ENCODE measurements around the gene NR1H3.
"Not testable (repeated sequence)": the region's sequence is repeated elsewhere in the genome, so short reads cannot be mapped to it uniquely, and the experiment has no call there.

Gene NR1H3

DNA sequence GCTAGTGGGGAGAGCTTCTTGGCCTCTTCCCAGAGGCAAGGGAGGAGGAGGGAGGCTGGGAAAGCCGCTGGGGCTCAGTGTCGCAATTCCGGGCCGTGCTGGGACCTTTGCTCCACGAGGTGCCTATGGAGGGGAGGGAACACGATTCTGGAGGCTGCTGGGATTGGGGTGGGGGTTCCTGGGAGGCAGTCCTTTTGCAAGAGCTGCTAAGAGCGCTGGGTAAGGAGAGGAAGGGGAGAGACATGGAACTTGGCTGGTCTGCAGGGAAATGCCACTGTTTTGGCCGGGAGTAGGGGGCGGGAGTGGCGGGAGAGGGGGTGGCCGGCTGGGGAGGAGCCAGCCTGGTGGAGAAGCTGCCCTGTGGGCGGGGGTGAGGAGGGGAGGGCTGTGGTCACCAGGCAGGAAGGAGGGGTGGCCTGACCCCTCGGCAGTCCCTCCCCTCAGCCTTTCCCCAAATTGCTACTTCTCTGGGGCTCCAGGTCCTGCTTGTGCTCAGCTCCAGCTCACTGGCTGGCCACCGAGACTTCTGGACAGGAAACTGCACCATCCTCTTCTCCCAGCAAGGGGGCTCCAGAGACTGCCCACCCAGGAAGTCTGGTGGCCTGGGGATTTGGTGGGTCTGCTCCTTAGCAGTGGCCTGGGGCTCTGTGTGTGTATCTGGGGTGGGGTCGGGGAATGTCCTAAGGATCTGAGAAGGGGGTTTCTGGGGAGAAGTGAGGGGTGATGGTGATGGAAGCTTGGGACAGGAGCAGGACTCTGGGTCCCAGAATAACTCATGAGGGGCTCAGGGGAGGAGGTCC lies at the start of gene NR1H3:
Gene NR1H3 (plus strand): TSS at position 480 of the 800 bp plus-strand sequence. CDS start 1,221 bp downstream, outside the sequence.
- peak; percentile 58 for DNase-seq (ENCODE audit: low spot score)

DNA sequence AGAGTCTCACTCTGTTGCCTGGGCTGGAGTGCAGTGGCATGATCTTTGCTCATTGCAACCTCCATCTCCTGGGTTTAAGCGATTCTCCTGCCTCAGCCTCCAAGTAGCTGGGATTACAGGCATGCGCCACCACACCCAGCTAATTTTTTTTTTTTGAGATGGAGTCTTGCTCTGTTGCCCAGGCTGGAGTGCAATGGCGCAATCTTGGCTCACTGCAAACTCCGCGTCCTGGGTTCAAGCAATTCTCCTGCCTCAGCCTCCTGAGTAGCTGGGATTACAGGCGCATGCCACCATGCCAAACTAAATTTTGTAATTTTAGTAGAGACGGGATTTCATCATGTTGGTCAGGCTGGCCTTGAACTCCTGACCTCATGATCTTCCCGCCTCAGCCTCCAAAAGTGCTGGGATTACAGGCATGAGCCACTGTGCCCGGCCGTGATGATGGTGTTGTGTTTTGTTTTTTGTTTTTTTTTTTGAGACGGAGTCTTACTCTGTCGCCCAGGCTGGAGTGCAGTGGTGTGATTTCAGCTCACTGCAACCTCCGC lies 49.7 kb upstream of the NR1H3 start:
- DNase-seq (ENCODE audit: low spot score): not testable (repeated sequence)

DNA sequence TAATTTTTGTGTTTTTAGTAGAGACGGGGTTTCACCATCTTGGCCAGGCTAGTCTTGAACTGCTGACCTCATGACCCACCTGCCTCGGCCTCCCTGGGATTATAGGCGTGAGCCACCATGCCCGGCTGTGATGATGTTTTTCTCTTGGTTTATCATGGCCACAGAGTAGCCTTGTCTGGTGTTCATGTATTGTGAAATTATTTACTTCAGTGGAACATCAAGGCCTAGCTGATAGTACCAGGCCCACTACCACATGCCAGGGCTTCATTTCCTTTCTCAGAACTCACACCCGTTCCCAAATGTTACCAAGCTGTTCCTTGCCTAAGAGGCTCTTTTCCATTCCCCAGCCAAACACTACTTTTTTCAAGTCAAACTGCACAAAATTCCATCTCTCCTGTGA lies 49.2 kb upstream of the NR1H3 start:
- no peak for DNase-seq (ENCODE audit: low spot score)

DNA sequence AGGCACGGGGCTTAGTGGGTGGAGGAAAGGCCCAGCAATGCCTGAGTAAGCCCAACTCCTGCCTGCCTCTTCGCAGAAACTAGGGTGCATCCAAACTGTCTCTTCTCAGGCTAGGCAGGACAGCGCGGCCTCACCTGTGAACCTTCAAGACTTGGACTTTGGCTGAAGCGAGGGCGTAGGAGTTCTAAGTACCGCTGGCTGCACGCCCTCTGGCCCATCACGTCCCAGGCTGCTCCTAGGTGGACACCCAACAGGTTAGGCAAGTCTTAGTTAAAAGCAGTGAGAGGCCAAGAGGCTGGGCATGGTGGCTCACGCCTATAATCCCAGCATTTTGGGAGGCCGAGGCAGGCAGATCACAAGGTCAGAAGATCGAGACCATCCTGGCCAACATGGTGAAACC lies 44.9 kb upstream of the NR1H3 start:
- DNase-seq (ENCODE audit: low spot score): no peak

DNA sequence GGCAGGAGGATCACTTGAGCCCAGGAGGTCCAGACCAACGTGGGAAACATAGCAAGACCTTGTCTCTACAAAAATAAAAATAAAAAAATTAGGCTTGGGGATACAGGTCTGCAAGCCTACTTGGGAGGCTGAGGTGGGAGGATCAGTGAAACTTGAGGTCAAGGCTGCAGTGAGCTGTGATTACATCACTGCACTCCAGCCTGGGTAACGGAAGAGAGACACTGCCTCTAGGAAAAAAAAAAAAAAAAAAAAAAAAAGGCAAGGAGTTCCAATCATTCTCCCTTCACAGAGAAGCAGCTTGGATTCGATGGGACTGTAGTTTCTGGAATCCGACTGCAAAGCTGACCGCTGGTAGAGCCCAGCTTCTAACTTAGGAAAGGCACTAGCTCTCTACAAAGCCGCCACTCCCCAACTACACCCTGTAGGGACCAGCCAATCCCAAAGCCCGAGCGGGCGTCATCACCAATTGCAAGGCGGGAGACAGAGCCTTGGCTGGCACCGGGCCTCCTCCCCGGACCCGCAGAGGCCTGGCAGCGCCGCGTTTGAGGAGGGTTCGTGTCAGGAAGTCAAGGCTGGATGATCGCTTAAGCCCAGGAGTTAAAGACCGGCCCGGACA lies 43.7 kb upstream of the NR1H3 start:
- peak; percentile 87 for DNase-seq (ENCODE audit: low spot score)

DNA sequence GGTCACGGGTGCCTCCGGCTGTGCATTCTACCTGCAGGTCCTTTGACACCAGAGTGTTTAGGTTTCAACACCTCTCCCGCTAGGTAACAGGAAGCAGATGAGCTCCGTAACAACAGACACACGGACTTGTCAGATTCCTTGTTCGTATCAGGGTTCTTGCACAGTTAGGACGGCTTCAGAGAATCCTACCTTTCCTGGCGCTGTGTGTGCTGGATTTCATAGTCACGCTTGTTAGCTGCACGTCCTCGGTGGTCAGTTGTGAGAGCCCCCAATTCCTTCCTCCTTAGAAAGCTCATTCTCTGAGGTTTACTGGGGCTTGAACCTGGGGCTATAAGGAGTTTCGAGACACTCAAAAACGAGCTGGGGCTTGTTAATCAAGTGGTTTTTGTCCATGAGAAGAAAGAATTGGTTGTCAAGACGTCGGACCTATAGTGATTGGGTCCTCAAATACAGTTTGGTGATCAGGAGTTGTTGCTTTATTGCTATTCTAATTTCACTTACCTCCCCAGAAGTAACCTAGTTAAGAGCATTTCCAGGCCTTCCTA lies 42.4 kb upstream of the NR1H3 start:
- no peak for DNase-seq (ENCODE audit: low spot score)

DNA sequence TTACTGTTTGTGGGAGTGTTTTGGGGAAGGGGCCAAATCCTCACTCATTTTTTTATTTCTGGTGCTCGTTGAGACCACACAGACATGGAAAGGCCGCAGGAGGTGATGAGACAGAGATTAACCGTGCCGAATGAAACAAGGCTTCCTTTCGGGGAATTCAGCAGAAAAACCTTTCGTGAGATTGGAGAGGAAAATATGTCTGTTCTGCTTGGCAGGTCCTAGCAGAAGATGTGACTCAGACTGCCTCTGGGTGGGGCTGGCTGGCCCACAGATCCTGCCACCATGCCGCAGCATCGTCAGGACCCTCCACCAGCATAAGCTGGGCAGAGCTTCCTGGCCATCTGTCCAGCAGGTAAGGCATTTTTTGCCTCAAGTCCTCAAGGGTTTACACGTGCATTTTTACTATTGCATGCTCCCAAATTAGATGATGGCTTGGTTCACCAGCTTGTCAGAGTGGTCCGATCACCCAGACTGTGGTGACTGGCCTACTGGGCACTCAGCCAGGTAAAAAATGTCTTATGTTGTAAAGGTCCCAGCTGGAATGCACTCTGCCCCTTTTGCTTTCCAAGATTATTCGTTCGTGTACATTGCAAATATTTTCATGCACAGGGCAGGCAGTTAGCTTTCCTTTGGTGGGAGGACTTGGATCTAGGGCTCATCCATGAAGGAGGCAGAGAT lies 41.5 kb upstream of the NR1H3 start:
- peak; percentile 54 for DNase-seq (ENCODE audit: low spot score)

DNA sequence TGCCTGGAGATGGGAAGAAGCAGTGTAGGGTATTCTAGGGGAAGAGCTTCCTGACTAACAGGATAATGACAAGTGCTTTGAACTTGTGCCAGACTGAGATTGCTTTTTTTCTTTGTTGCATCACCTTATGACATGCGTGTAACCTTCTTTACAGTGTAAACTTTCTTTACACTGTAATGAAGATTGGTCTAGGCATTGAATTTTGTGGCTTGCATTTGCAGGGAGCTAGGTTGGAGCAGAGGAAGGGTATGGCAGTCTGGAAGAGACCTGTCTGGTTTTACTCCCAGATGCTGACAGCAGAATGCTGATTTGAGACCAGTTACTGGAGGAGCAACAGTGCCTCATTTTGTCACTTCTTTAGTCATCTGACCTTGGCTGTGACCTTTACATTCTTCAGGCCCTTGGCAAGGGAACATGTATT lies 37.4 kb upstream of the NR1H3 start:
- DNase-seq (ENCODE audit: low spot score): no peak

DNA sequence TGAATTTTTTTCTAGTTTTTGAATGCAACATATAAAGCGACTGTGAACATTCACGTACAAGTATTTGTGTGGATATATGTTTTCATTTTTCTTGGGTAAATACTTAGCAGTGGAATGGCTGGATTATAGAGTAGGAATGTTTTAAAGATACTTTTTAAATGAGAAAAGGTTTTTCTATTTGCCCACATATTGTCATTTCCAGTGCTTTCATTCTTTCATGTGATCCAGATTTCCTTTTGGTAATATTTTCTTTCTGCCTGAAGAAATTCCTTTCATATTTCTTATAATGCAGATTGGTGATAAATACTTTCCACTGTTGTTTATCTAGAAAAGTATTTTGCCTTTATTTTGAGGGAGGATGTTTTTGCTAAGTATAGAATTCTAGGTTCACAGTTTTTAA lies 35.1 kb upstream of the NR1H3 start:
- DNase-seq (ENCODE audit: low spot score): no peak

DNA sequence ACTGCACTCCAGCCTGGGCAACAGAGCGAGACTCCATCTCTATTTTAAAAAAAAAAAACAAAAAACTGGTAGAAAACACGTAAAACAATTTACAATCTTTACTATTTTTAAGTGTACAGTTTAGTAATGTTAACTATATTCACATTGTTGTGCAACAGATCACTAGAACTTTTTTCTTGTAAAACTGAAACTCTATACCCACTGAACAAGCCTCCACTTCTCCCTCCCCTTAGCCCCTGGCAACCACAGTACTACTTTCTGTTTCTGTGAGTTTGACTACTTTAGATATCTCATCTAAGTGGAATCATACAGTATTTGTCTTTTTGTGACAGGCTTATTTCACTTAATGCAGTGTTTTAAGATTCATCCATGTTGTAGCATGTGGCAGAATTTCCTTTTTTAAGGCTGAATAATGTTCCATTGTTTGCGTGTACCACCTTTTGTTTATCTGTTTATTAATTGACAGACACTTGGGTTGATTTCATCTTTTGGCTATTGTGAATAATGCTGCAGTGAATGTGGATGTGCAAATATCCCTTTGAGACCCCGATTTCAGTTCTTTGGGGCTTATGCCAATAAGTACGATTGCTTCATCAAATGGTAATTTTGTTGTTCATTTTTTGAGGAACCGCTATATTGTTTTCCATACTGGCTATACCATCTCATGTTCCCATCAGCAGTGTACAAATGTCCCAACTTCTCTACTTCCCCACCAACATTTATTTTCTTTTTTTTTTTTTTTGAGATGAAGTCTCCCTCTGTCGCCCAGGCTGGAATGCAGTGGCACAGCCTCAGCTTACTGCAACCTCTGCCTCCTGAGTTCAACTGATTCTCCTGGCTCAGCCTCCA lies 32.0 kb upstream of the NR1H3 start:
- no peak for DNase-seq (ENCODE audit: low spot score)

DNA sequence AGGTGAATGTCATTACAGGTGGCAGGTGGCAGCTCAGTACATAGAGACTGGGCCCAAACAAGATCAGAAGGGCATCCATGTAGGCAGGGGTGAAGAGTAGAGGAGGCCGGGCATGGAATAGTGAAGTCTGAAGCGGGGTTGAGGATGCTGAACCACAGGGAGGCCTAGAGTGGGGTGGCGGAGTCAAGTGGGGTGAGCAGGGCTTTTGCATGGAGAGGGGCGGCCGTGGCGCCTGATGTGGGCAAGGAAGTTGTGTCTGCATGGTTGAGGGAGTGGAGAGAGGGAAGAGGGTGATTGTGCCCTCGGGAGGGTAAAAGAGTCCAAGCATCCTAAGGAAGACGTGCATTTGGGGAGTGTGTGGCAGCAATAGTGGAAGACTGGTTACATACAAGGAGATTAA lies 28.6 kb upstream of the NR1H3 start:
- no peak for DNase-seq (ENCODE audit: low spot score)

DNA sequence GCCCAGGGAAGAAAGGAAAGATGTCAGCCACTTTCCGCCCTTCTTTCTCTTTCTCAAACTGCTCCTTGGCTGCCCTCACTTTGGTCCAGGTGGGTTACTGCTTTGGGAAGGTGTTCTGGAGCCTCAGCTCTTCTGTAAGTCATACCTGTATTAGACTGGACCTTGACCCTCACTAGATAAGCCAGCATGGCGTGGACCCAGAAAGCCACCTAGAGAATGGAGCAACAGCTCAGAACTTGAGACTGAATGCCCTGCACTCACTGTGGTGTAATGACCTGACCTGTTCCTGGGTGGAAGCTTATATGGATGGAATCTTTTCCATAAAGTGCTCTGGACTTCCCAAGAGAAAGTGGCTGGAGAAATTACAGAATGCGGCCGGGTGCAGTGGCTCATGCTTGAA lies 24.7 kb upstream of the NR1H3 start:
- no peak for DNase-seq (ENCODE audit: low spot score)

DNA sequence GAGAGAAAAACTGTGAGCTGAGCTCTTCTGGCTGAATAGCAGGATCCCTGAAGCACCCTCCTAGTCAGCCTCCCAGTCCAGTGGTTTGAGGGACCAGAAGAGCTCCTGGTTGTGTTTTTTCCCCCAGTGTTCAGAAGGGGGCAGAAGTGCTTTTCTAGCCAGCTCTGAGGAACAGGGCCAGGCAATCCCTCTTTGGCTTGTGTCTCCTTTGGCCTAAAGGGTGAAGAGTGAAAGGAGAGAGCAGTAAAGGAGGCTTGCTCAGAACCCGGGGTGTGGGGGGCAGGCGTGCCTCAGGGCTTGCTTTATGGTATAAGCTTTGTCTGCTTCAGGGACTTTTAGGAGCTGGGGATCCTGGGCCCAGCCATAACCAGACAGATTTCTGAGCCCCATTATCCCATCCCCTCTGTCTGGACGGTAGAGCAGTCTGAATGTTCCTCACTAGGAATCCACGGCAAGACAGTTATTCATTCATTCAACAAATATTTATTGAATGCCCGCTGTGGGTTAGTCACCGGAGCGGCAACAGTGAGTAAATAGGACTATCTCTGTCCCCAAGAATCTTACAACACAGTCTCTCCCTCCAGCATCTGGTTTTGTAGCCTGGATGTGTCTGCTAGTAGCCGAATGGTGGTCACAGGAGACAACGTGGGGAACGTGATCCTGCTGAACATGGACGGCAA lies 23.7 kb upstream of the NR1H3 start:
- no peak for DNase-seq (ENCODE audit: low spot score)

DNA sequence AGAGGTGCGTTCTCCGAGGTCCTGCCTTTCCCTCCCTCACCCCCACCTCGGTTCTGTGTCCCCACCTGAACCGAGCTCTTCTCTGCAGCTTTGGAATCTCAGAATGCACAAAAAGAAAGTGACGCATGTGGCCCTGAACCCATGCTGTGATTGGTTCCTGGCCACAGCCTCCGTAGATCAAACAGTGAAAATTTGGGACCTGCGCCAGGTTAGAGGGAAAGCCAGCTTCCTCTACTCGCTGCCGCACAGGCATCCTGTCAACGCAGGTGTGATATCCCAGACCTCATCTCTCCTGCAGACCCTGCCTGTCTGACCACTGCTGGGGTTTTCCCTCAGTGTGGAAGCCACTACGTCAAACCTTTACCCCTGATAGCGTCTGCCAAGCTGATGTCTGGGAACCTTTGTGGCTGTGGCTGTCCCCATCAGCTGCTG lies 23.1 kb upstream of the NR1H3 start:
- DNase-seq (ENCODE audit: low spot score): no peak

DNA sequence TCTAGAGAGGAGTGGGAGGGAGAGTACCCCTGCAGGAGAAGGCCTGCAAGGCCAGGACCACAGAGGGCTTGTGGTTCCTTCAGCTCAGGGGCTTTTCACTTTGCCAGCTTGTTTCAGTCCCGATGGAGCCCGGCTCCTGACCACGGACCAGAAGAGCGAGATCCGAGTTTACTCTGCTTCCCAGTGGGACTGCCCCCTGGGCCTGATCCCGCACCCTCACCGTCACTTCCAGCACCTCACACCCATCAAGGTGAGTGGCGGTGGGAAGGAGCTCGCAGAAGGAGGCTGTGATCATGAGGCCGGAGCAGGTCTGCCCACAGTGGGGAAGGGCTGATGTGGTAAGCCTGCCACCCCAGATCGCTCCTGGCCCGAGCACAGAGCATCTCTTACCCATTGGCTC lies 22.6 kb upstream of the NR1H3 start:
- no peak for DNase-seq (ENCODE audit: low spot score)

DNA sequence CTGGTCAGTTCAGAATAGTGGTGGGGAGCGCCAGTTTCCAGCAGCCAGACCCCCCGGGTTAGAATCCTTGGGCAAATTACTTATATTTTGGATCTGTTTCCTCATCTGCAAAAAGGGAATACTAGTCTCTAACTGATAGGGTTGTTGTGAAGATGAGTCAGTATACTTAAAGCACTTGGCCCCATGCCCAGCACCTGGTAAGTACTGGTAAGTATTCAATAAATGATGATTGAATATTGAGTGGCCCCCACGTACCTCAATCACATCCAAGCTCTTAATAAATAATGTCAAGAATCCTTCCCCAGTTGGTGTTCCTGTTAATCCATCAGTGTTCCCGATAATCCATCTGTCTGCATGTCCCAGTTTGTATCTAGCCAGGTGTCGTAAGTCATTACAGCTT lies 21.3 kb upstream of the NR1H3 start:
- DNase-seq (ENCODE audit: low spot score): no peak

DNA sequence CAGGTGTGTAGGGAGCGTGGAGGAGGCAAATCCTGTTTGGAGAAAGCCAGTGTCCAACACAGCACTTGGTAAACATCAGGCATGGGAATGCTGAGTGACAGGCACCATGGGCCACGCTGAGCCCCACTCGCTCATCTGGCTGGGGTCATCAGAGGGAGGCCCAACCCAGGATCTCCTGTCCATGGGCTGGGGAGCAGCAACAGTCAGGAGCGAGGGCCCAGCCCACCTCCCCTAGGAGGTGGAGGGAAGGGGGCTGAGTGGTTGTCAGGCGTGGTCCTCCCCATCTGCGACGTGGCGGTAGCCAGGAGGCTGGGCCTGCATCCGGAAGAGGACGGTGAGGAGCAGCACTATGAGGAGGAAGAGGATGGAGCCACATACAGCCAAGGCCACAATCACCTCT lies 17.9 kb upstream of the NR1H3 start:
- no peak for DNase-seq (ENCODE audit: low spot score)

DNA sequence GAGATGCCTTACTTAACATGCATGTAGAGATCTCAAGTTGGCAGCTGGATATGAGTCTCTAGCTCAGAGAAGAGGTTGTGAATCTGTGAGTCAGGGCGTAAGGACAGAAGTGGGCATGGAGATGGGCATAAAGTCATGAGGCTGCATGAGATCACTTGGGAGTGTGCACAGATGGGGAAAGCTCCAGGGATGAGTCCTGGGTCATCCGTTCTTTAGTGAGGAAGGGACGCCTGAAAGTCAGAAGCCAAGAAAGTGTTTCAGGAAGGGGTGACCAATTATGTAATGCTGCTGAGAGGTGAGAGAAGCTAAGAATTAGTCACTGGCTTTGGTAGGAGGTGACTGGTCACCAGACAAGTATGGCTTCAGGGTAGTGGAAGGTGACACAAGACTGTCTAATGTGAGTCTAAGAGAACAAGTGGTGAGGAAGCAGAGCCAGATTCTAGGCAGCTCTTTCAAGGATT lies 15.9 kb upstream of the NR1H3 start:
- DNase-seq (ENCODE audit: low spot score): no peak

DNA sequence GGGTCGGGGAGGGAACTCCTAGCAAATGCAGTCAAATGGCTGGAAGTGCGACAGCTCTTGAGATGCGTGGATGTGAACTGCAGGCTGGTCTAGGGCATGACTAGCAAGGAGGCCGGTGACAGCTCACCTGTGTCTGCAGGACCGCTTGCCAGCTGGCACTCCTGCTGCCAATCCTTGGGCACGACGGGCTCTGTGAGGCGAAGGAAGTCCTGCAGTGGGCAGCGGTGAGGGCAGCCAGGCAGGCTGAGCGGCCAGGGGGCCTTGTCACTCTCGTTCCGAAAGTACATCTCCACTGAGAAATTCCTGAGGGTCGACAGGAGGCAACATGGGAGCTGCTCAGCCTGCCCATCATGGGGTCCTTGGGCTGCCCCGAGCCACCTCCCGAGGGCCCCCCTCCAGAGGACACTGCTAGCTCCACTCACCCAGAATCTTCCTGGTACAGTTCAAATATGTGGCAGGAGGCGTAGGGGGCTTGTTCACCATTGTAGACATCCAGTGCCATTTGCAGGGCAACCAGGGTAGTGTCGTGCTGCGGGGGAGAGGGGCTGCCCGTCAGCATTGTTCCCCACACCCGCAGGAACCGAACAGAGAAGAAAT lies 15.1 kb upstream of the NR1H3 start:
- DNase-seq (ENCODE audit: low spot score): no peak

DNA sequence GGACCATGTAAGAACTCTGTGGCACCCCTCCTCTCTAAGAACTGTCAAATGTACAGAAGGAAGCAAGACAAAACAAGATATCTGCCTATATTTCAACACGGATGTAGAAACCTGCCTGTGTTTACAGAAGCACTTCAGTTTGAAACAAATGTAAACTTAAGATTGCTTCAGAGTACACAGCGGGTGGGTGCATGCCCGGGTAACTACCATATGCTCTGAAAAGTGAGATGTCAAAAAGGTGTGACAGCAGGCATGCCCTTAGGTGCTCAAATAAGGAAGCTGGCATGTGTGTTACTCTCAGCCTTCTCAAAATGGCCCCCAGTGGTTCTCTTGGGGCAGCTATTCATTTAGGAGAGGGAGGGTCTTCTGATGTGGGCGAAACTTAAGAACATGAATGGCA lies 14.3 kb upstream of the NR1H3 start:
- no peak for DNase-seq (ENCODE audit: low spot score)

Measured in COLO829 (cell line).